ENCODE results near the gene PALB2. TPM values are rescaled to one million over a fixed set of nuclear protein-coding genes. Genes with fewer than 3 reads are reported as not detected.

PALB2 gene
- total and polyA plus RNA-seq, 9 of the 15 experiments (the other 6 are each of a cell fraction or from before 2014, with no cell fraction given), result 7.0 to 25.8 (median 15.2) TPM

DNA sequence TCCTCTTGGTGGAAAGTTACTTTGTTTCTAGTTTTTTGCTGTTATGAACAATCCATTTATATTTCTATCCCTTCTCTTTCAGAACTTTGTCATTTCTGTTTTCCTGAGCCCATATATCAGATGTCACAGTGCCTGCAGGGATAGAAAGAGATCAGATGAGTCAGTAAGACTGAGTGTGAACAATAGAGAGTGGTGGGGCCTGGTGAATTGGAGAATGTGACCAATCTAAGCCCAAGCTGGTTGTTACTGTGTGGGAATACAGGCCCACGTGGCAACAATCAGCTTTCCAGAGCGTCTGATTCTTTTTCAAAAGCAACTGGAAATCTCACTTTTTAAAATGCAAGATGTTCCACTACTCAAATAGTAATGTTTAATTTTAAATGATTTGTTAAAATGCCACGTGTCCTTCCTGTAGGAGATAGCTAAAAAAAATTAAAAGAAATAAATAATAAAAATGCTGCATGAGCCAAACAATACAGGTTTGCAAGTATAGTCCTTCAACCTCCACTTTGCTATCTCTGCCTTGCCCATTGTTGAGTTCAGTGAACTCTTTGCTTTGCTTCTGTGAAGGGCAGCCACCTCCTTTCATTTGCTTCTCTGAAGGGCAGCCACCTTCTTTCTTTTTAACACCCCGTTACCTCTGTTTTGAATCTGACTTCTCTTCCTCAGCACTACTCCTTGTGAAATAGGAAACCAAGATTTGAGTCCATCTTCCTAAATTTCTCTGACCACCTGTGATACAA lies 9.7 kb upstream of the PALB2 start:
- TF ChIP-seq TAF15 (IDR thresholded peaks at IDR 0.05; ENCODE audit: low read depth, low read length), result no peak
- TF ChIP-seq ARHGAP35 (IDR thresholded peaks at IDR 0.05; ENCODE audit: partially characterized antibody), result no peak
- no peak for TF ChIP-seq ZNF3 (CRISPR knock-in tag; IDR thresholded peaks at IDR 0.05)
- TF ChIP-seq ATF1 (CRISPR knock-in tag; IDR thresholded peaks at IDR 0.05), result no peak
- no peak for TF ChIP-seq ATF1 (tag; IDR thresholded peaks at IDR 0.05)
- no peak for TF ChIP-seq ZNF263 (CRISPR knock-in tag; IDR thresholded peaks at IDR 0.05; ENCODE audit: borderline replicate concordance)
- TF ChIP-seq ZBTB43 (CRISPR knock-in tag; IDR thresholded peaks at IDR 0.05), result no peak
- no peak for TF ChIP-seq GATAD2A (IDR thresholded peaks at IDR 0.05)
- Histone ChIP-seq H3K4me3 (no peak overlapping the region), H3K4me1 (replicated peaks in 1 of 2; ENCODE audit: control insufficient read depth in 2 of 2, insufficient read depth in 2 of 2, low read length in 2 of 2) (no peaks in the 10 kb centered on the region; a peak in 1 of 5 replicates), H3K9ac (ENCODE audit: insufficient read depth in 1 of 2, low read depth in 2 of 2, low read length in 2 of 2) (no peak overlapping the region), H3K79me2 (ENCODE audit: control insufficient read depth, insufficient read depth, low read length) (peaks cover 74% of the 10 kb centered on the region), H3K27me3 (ENCODE audit: control insufficient read depth in 2 of 2, insufficient read depth in 2 of 2, low read length in 2 of 2) (no peaks in the 10 kb centered on the region), H3K9me3 (replicated peaks; ENCODE audit: control insufficient read depth, insufficient read depth, low read depth, low read length) (no peaks in the 10 kb centered on the region), H2AFZ (ENCODE audit: low read depth, low read length) (no peak overlapping the region), H3K36me3 (ENCODE audit: control insufficient read depth, insufficient read depth, low read length) (peaks cover 73% of the 10 kb centered on the region), H3K4me2 (ENCODE audit: insufficient read depth, low read length) (no peak overlapping the region), H3K9me1 (ENCODE audit: control insufficient read depth, insufficient read depth, low read length) (no peaks in the 10 kb centered on the region), H3K27ac (ENCODE audit: extremely low read depth, low read depth, low read length) (no peak overlapping the region), H4K20me1 (replicated peaks; ENCODE audit: control insufficient read depth, insufficient read depth, low read length) (no peaks in the 10 kb centered on the region)
- CTCF ChIA-PET (ENCODE audit: low intra/inter-chr PET ratio), result interaction anchor here (0.6 kb wide), 1 partner anchor 73 kb away, joined by 3 read pairs; no protein-coding TSS in a partner anchor
- no peak for ATAC-seq
- POLR2A ChIA-PET, result interaction anchor here (0.8 to 1.4 kb wide), 4 partner anchors 10 to 407 kb away, joined by 3 to 4 read pairs (median 4); partner anchors contain the start of genes DCTN5 and PALB2
- FAIRE-seq, result no peak
- intact Hi-C loops (cut with micrococcal nuclease) (no loop called here), in situ Hi-C loops (cut with MboI) (no loop called here)
- no peak for DNase-seq (ENCODE audit: extremely low read depth in 1 of 4, low spot score in 3 of 4)
- no TSS peak for BruUV-seq (replicated peaks)
- 87% methylated on average over 4 of the region's 4 CpGs for WGBS (ENCODE audit: insufficient coverage, low coverage, missing lambda C conversion rate)

Measured in K562 (cell line).